ENCODE results near the gene ZNF597. TPM values are rescaled to one million over a fixed set of nuclear protein-coding genes. Genes with fewer than 3 reads are reported as not detected.

ZNF597 gene
- total and polyA plus RNA-seq, 2 donors (not counting 1 experiment from before 2014, with no cell fraction given), result 1.6 to 2.0 TPM

DNA sequence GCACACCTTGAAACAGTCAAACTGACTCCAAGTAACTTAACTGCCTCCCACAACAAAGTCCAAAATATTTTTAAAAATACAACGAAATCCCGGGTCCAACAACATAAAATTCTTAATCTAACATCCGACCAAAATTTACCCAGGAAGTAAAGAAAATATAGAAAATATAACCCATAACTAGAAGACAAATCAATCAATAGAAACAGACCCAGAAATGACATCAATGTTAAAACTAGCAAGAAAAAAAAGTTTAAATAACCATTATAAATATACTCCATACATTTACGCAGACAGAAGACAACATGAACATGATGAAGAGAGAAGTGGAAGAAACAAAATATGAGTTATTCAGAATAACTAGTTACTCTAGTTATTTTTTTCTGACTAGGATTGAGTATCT is 3.7 kb downstream of the ZNF597 start:
- Histone ChIP-seq H3K27ac (ENCODE audit: insufficient read depth, low read length) (no peak overlapping the region), H3K9ac (ENCODE audit: insufficient read depth, low read length) (no peak overlapping the region), H3K79me2 (ENCODE audit: control insufficient read depth, insufficient read depth, low read length) (peaks cover 7% of the 10 kb centered on the region), H3K36me3 (ENCODE audit: control insufficient read depth, insufficient read depth, low read length) (no peaks in the 10 kb centered on the region), H3K27me3 (ENCODE audit: control insufficient read depth, insufficient read depth, low read length) (no peaks in the 10 kb centered on the region), H3K4me3 (replicated peaks in 1 of 4; ENCODE audit: control extremely low read depth in 1 of 4, insufficient read depth in 1 of 4, low read depth in 3 of 4, low read length in 4 of 4) (no peak overlapping the region), H2AFZ (ENCODE audit: low read length) (no peak overlapping the region), H3K4me2 (ENCODE audit: extremely low read depth, insufficient read depth, low read length) (no peak overlapping the region), H3K9me3 (ENCODE audit: control insufficient read depth, insufficient read depth, low read depth, low read length) (no peaks in the 10 kb centered on the region), H3K4me1 (ENCODE audit: control insufficient read depth, extremely low read depth, insufficient read depth, low read length) (no peaks in the 10 kb centered on the region), H4K20me1 (ENCODE audit: control insufficient read depth, extremely low read depth, insufficient read depth, low read length) (no peaks in the 10 kb centered on the region)
- DNase-seq (ENCODE audit: low read depth in 2 of 2), result no peak
- no peak for TF ChIP-seq EZH2 (IDR thresholded peaks at IDR 0.05; ENCODE audit: low read length, missing control alignments)
- TF ChIP-seq, protein P1, sequence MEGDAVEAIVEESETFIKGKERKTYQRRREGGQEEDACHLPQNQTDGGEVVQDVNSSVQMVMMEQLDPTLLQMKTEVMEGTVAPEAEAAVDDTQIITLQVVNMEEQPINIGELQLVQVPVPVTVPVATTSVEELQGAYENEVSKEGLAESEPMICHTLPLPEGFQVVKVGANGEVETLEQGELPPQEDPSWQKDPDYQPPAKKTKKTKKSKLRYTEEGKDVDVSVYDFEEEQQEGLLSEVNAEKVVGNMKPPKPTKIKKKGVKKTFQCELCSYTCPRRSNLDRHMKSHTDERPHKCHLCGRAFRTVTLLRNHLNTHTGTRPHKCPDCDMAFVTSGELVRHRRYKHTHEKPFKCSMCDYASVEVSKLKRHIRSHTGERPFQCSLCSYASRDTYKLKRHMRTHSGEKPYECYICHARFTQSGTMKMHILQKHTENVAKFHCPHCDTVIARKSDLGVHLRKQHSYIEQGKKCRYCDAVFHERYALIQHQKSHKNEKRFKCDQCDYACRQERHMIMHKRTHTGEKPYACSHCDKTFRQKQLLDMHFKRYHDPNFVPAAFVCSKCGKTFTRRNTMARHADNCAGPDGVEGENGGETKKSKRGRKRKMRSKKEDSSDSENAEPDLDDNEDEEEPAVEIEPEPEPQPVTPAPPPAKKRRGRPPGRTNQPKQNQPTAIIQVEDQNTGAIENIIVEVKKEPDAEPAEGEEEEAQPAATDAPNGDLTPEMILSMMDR (conservative IDR thresholded peaks at IDR 0.05 in 1 of 2, IDR thresholded peaks at IDR 0.05 in 1 of 2; ENCODE audit: low read depth in 1 of 2, low read length in 2 of 2), result no peak

DNA sequence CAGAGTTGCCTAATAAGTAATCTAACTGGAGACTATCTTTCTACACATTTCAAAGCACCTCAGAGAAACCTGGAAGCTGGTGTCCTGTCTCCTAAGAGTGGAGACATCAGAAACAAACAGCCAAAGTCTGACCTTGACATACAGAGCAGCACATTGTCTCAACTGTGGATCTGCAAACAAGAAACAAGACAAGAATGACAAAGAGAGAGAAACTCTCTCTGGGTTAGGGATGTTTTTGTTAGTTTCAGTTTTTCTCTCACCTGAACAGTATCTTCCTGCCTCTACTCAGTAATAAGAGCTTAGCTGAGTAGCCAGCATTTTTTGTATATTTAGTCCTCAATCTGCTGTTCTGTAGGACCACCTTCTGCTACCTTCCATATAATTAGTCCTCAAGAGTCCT is 8.9 kb downstream of the ZNF597 start:
- no peak for DNase-seq (ENCODE audit: low read depth in 2 of 2)
- no peak overlapping the region for H3K9ac ChIP-seq (ENCODE audit: insufficient read depth, low read length)
- TF ChIP-seq, protein P1 (conservative IDR thresholded peaks at IDR 0.05 in 1 of 2, IDR thresholded peaks at IDR 0.05 in 1 of 2; ENCODE audit: low read depth in 1 of 2, low read length in 2 of 2), result no peak
- no peak for TF ChIP-seq EZH2 (IDR thresholded peaks at IDR 0.05; ENCODE audit: low read length, missing control alignments)
- no peaks in the 10 kb centered on the region for H3K27me3 ChIP-seq (ENCODE audit: control insufficient read depth, insufficient read depth, low read length)
- H3K27ac ChIP-seq (ENCODE audit: insufficient read depth, low read length), result no peak overlapping the region
- no peak overlapping the region for H2AFZ ChIP-seq (ENCODE audit: low read length)
- no peaks in the 10 kb centered on the region for H3K4me1 ChIP-seq (ENCODE audit: control insufficient read depth, extremely low read depth, insufficient read depth, low read length)
- no peak overlapping the region for H3K4me3 ChIP-seq (replicated peaks in 1 of 4; ENCODE audit: control extremely low read depth in 1 of 4, insufficient read depth in 1 of 4, low read depth in 3 of 4, low read length in 4 of 4)
- no peak overlapping the region for H3K4me2 ChIP-seq (ENCODE audit: extremely low read depth, insufficient read depth, low read length)
- H3K79me2 ChIP-seq (ENCODE audit: control insufficient read depth, insufficient read depth, low read length), result no peaks in the 10 kb centered on the region
- H4K20me1 ChIP-seq (ENCODE audit: control insufficient read depth, extremely low read depth, insufficient read depth, low read length), result no peaks in the 10 kb centered on the region
- peaks cover 2% of the 10 kb centered on the region for H3K36me3 ChIP-seq (ENCODE audit: control insufficient read depth, insufficient read depth, low read length)
- no peaks in the 10 kb centered on the region for H3K9me3 ChIP-seq (ENCODE audit: control insufficient read depth, insufficient read depth, low read depth, low read length)

DNA sequence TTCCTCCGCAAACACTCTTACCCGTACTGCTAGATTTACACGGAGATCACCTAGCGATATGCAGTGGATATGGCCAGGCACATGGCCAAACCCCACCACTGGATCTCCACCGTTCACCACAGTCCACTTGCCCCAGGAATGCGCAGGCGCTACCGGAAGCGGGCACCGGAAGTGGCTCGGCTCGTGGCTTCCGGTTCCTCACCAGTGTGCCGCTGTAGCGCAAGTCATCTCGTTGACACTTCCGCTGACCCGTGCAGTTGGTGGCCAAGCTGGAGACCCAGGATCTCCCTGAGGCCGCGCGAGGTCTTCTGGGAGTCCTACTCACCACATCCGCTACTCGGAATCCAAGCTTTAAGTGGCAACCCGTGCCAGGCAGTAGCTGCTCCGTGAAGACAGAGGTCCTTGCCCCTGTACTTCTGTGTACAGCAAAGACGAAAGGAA is 11.5 kb downstream of the ZNF597 start:
- peak; percentile 52 to 54 for DNase-seq (ENCODE audit: low read depth in 2 of 2)
- H3K9ac ChIP-seq (ENCODE audit: insufficient read depth, low read length), result no peak overlapping the region
- peak overlapping the region; percentile 61 for H3K4me2 ChIP-seq (ENCODE audit: extremely low read depth, insufficient read depth, low read length)
- TF ChIP-seq EZH2 (IDR thresholded peaks at IDR 0.05; ENCODE audit: low read length, missing control alignments), result no peak
- TF ChIP-seq, protein P1 (conservative IDR thresholded peaks at IDR 0.05 in 1 of 2, IDR thresholded peaks at IDR 0.05 in 1 of 2; ENCODE audit: low read depth in 1 of 2, low read length in 2 of 2), result no peak
- no peaks in the 10 kb centered on the region for H4K20me1 ChIP-seq (ENCODE audit: control insufficient read depth, extremely low read depth, insufficient read depth, low read length)
- peak overlapping the region in 3 of 4 experiments; percentile 19 to 40 (median 28) for H3K4me3 ChIP-seq (replicated peaks in 1 of 4; ENCODE audit: control extremely low read depth in 1 of 4, insufficient read depth in 1 of 4, low read depth in 3 of 4, low read length in 4 of 4)
- H2AFZ ChIP-seq (ENCODE audit: low read length), result peak overlapping the region; percentile 40
- no peaks in the 10 kb centered on the region for H3K9me3 ChIP-seq (ENCODE audit: control insufficient read depth, insufficient read depth, low read depth, low read length)
- H3K4me1 ChIP-seq (ENCODE audit: control insufficient read depth, extremely low read depth, insufficient read depth, low read length), result no peaks in the 10 kb centered on the region
- H3K27me3 ChIP-seq (ENCODE audit: control insufficient read depth, insufficient read depth, low read length), result no peaks in the 10 kb centered on the region
- H3K36me3 ChIP-seq (ENCODE audit: control insufficient read depth, insufficient read depth, low read length), result peaks cover 2% of the 10 kb centered on the region
- no peak overlapping the region for H3K27ac ChIP-seq (ENCODE audit: insufficient read depth, low read length)
- H3K79me2 ChIP-seq (ENCODE audit: control insufficient read depth, insufficient read depth, low read length), result no peaks in the 10 kb centered on the region

Data from fibroblast of lung (primary cell).